A673 (cell line): Measurements from ENCODE around the gene PTCD3. TPM values are rescaled to one million over a fixed set of nuclear protein-coding genes. Genes with fewer than 3 reads are reported as not detected.

ENCODE experiments used
- BruUV-seq: library from RNA; stranded (reverse); fragments of 400-500 nt; replicated peaks from 2 replicates; lab custom pipeline; 2021; lab: Mats Ljungman, UMichigan
- CTCF ChIA-PET: fragments of 300-600 bp; sonication (Branson Sonifier 250); formaldehyde crosslinking; loops from one replicate; lab custom pipeline; 2022; ENCODE audit warnings: antibody characterized with exemption; lab: Charles Lee
- POLR2A ChIA-PET: fragments of 300-600 bp; sonication (Branson Sonifier 250); formaldehyde crosslinking; loops from one replicate; lab custom pipeline; 2022; ENCODE audit warnings: antibody characterized with exemption; ENCODE audit not compliant: low non-redundant PET; lab: Charles Lee
- DNase-seq: peaks from one replicate; pipeline ENCODE4 v3.0.0-alpha.2; 2015; ENCODE audit warnings: low spot score
- H3K27ac ChIP-seq: fragments of 200-600 bp; sonication (generic); 2 replicates; pipeline ENCODE4 v1.5.1; 2016; ENCODE audit warnings: mixed run types, low read depth, mild to moderate bottlenecking, mixed read lengths, antibody characterized with exemption, low read length; ENCODE audit not compliant: poor library complexity, severe bottlenecking
- H3K27me3 ChIP-seq: fragments of 200-600 bp; sonication (generic); replicated peaks from 2 replicates; pipeline ENCODE4 v1.6.1; 2017; ENCODE audit warnings: mixed run types, low read depth, mild to moderate bottlenecking, mixed read lengths, antibody characterized with exemption, low read length; ENCODE audit not compliant: insufficient read depth, poor library complexity
- H3K36me3 ChIP-seq: fragments of 200-600 bp; sonication (generic); 2 replicates; pipeline ENCODE4 v1.6.1; 2016; ENCODE audit warnings: mixed run types, mild to moderate bottlenecking, mixed read lengths, antibody characterized with exemption, low read length; ENCODE audit not compliant: insufficient read depth, poor library complexity, severe bottlenecking
- H3K4me1 ChIP-seq: fragments of 200-600 bp; sonication (generic); 2 replicates; pipeline ENCODE4 v1.6.1; 2017; ENCODE audit warnings: mixed run types, mild to moderate bottlenecking, mixed read lengths, antibody characterized with exemption, low read length; ENCODE audit not compliant: insufficient read depth, poor library complexity, severe bottlenecking
- H3K4me3 ChIP-seq: fragments of 200-600 bp; sonication (generic); 2 replicates; pipeline ENCODE4 v1.5.1; 2016; ENCODE audit warnings: low read depth, mixed run types, mild to moderate bottlenecking, mixed read lengths, low read length; ENCODE audit not compliant: poor library complexity, severe bottlenecking
- H3K9me3 ChIP-seq: fragments of 200-600 bp; sonication (generic); 2 replicates; pipeline ENCODE4 v1.6.1; 2016; ENCODE audit warnings: mixed run types, low read depth, mild to moderate bottlenecking, mixed read lengths, antibody characterized with exemption, low read length; ENCODE audit not compliant: poor library complexity, severe bottlenecking
- EZH2 ChIP-seq: fragments of 200-600 bp; sonication (generic); IDR thresholded peaks from 2 replicates; pipeline ENCODE4 v1.6.1; 2017; ENCODE audit warnings: borderline replicate concordance, low read depth, mild to moderate bottlenecking, mixed read lengths, antibody characterized with exemption, low read length; ENCODE audit not compliant: poor library complexity, severe bottlenecking
- intact Hi-C: fragments of 100-400 bp; cut with micrococcal nuclease; formaldehyde crosslinking; loops from one replicate; pipeline ENCODE4 v1.10.0; 2022; ENCODE audit not compliant: unreplicated experiment
- total RNA-seq: library from RNA; stranded (reverse); gene quantifications from 2 replicates; pipeline ENCODE4 v1.2.3, GENCODE V29; 2021
- TF ChIP-seq, protein P1 (sequence below): fragments of 300-800, 200-600 bp; sonication (generic); conservative IDR thresholded peaks from 2 replicates; pipeline ENCODE4 v1.5.1; 2017; ENCODE audit warnings: low read depth, mild to moderate bottlenecking, antibody characterized with exemption, low read length, moderate library complexity, mixed read lengths

PTCD3 gene
- total RNA-seq, 1 experiment from 2014 or later, result 148 TPM

DNA sequence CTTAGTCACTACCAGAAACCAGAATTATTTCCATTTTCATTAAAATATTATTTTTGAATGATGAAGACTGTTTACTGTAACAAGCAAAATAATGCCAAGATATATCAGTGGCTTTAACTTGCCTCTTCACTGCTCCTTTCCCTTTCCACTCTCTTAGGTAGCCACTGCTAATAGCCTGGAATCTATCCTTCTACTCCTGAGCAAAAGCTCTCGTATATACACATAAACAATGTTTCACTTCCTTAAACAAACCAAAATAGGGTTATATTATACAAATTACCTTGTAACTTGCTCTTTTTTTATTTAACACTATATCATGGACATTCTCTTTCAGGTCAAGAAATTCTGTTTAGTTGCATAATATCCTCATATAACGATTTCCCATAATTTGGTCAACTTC lies 68.4 kb downstream of the PTCD3 start:
- H3K9me3 ChIP-seq, result no peaks in the 10 kb centered on the region
- BruUV-seq, result no TSS peak
- intact Hi-C loops, result no loop called here
- H3K4me1 ChIP-seq, result no peaks in the 10 kb centered on the region
- no peak overlapping the region for H3K4me3 ChIP-seq
- TF ChIP-seq, protein P1, sequence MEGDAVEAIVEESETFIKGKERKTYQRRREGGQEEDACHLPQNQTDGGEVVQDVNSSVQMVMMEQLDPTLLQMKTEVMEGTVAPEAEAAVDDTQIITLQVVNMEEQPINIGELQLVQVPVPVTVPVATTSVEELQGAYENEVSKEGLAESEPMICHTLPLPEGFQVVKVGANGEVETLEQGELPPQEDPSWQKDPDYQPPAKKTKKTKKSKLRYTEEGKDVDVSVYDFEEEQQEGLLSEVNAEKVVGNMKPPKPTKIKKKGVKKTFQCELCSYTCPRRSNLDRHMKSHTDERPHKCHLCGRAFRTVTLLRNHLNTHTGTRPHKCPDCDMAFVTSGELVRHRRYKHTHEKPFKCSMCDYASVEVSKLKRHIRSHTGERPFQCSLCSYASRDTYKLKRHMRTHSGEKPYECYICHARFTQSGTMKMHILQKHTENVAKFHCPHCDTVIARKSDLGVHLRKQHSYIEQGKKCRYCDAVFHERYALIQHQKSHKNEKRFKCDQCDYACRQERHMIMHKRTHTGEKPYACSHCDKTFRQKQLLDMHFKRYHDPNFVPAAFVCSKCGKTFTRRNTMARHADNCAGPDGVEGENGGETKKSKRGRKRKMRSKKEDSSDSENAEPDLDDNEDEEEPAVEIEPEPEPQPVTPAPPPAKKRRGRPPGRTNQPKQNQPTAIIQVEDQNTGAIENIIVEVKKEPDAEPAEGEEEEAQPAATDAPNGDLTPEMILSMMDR, result no peak
- TF ChIP-seq EZH2, result no peak
- peaks cover 79% of the 10 kb centered on the region for H3K36me3 ChIP-seq
- no peaks in the 10 kb centered on the region for H3K27me3 ChIP-seq
- POLR2A ChIA-PET, result no interaction called here
- no peak for DNase-seq
- no peak overlapping the region for H3K27ac ChIP-seq
- CTCF ChIA-PET, result no interaction called here

DNA sequence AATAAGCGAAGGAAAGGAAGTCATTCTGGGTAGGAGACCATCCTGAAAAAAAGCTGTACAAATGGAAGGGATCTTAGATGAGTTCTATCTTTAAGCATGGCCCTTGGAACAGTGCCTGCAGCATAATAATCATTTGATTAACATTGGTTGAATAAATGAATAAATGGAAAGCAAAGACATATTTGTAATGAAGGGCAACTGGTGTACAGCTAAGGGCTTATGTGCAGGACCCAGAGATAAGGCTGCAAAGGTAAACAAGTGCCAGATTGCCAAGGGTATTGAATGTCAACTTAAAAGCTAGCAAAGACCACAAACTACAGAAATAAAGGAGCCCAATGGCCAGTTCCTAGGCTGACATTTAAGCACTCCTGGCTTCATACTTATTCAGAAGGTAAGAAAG lies 69.8 kb downstream of the PTCD3 start:
- no TSS peak for BruUV-seq
- ChIA-PET POLR2A (no interaction called here), CTCF (no interaction called here)
- no peaks in the 10 kb centered on the region for H3K9me3 ChIP-seq
- DNase-seq, result no peak
- H3K4me3 ChIP-seq, result no peak overlapping the region
- TF ChIP-seq EZH2, result no peak
- TF ChIP-seq, protein P1, result no peak
- peaks cover 71% of the 10 kb centered on the region for H3K36me3 ChIP-seq
- intact Hi-C loops, result no loop called here
- H3K27ac ChIP-seq, result no peak overlapping the region
- H3K27me3 ChIP-seq, result no peaks in the 10 kb centered on the region
- H3K4me1 ChIP-seq, result no peaks in the 10 kb centered on the region

DNA sequence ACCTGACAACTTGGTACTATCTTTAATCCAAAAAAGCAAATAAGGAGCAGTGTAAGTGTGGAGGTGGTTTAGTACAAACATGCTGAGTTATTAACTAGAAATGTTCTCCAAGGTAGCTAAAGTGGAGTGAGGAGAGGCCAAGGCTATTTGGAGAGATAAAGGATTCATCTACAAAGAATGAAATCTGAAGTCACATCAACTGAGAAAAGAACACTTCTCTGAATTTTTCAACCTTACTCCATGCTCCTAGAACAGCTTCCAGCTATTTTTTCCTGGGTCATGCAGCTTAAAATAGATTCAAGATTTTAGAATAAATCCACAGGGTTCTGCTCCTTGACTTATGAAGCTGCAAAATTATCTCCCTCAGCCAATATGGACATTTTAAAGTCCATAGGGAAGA lies 70.6 kb downstream of the PTCD3 start:
- TF ChIP-seq, protein P1, result no peak
- TF ChIP-seq EZH2, result no peak
- POLR2A ChIA-PET, result no interaction called here
- no peak overlapping the region for H3K4me3 ChIP-seq
- H3K27me3 ChIP-seq, result no peaks in the 10 kb centered on the region
- CTCF ChIA-PET, result no interaction called here
- peaks cover 63% of the 10 kb centered on the region for H3K36me3 ChIP-seq
- intact Hi-C loops, result no loop called here
- no peak overlapping the region for H3K27ac ChIP-seq
- H3K4me1 ChIP-seq, result no peaks in the 10 kb centered on the region
- DNase-seq, result no peak
- no peaks in the 10 kb centered on the region for H3K9me3 ChIP-seq
- BruUV-seq, result no TSS peak
